Activated naive CD4-positive, alpha-beta T cell treated with anti-CD3 and anti-CD28 coated beads, Interleukin-2, amount 50 U/mL, for 24 hours (primary cell): ENCODE measurements around the gene EDIL3.

Experiments used
- H3K27ac Mint-ChIP-seq: one replicate; pipeline ENCODE4 v1.8.0; 2021; ENCODE audit warnings: mild to moderate bottlenecking, mixed read lengths
- H3K27me3 Mint-ChIP-seq: one replicate; pipeline ENCODE4 v1.8.0; 2021; ENCODE audit warnings: mixed read lengths
- H3K36me3 Mint-ChIP-seq: one replicate; pipeline ENCODE4 v1.8.0; 2021; ENCODE audit warnings: mixed read lengths
- H3K4me1 Mint-ChIP-seq: one replicate; pipeline ENCODE4 v1.8.0; 2021; ENCODE audit warnings: mixed read lengths
- H3K4me3 Mint-ChIP-seq: one replicate; pipeline ENCODE4 v1.8.0; 2021; ENCODE audit warnings: mild to moderate bottlenecking, mixed read lengths
- H3K9me3 Mint-ChIP-seq: one replicate; pipeline ENCODE4 v1.8.0; 2021; ENCODE audit warnings: mixed read lengths

EDIL3 gene

DNA sequence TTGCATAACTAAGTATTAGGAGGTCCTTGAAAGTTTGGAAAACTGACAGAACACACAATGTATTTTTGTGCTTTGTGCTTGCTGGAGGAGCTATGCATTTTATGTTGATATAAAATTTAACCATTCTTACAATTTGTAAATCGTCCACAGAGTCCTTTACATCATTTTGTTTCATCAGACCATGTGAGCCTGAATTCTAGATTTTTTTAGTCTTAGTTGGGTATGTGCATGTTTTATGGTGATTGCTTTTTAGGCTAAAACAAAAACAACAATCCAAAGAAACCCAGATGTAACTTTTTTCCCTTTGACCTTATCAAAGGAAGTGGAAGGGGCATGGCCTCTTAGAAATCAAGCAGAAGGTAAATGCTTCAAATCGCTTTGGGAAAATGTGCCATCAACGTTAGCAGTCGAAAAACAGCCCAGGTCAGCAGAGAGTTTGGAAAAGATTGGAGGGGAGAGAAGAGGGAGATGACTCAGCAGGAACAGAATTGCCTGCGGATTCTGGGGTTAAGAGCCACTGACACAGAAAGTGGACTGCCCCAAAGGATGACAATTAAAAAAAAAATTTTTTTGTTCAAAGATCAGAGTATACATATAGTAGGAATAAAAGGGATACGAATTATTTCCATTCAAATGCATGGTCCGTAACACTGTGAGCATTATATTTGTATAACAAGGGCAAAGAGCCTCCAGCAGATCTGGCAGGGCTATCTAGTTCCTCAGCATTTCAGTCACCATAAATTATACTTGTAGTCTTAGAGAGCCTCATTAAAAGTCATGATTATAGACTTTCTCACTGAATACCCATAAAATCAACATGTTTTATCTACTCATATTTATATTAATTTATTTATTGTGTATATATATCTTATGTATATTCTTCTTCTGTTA, 410.5 kb downstream of the EDIL3 start:
- Mint-ChIP-seq H3K27ac (no peak overlapping the region), H3K27me3 (no peaks in the 10 kb centered on the region), H3K4me1 (no peaks in the 10 kb centered on the region), H3K9me3 (no peaks in the 10 kb centered on the region), H3K36me3 (no peaks in the 10 kb centered on the region), H3K4me3 (no peak overlapping the region)

DNA sequence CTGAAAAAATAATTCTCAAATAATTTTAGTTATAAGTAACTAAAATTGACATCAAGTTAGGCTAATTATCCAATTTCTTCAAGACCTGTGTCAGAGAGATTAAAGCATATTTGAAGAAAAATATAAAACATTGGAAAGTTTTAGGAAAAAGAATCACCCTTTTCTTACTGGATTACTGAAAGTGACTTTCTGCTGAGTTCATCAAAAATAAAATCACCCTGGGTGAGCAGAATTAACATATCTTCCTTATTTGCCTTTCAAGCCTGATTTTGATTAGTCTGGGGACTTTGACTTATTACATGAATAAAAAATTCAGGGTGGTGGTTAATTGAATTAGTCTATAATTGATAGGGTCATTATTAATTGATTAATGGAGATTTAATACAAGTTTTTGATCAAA, 411.8 kb downstream of the EDIL3 start:
- H3K4me1 Mint-ChIP-seq, result no peaks in the 10 kb centered on the region
- H3K36me3 Mint-ChIP-seq, result no peaks in the 10 kb centered on the region
- H3K9me3 Mint-ChIP-seq, result no peaks in the 10 kb centered on the region
- no peak overlapping the region for H3K4me3 Mint-ChIP-seq
- H3K27ac Mint-ChIP-seq, result no peak overlapping the region
- H3K27me3 Mint-ChIP-seq, result no peaks in the 10 kb centered on the region

- Mint-ChIP-seq H3K9me3 (no peaks in the 10 kb centered on the region), H3K4me3 (no peak overlapping the region), H3K27me3 (no peaks in the 10 kb centered on the region), H3K27ac (no peak overlapping the region), H3K4me1 (no peaks in the 10 kb centered on the region), H3K36me3 (no peaks in the 10 kb centered on the region)
Observed at GRCh38 chr5:83972236-83972635, 412.4 kb downstream of the EDIL3 start.

GRCh38 chr5:83967417-83967816, 417.3 kb downstream of the EDIL3 start:
- Mint-ChIP-seq H3K9me3 (no peaks in the 10 kb centered on the region), H3K36me3 (no peaks in the 10 kb centered on the region), H3K27ac (no peak overlapping the region), H3K4me3 (no peak overlapping the region), H3K27me3 (no peaks in the 10 kb centered on the region), H3K4me1 (no peaks in the 10 kb centered on the region)

- Mint-ChIP-seq H3K9me3 (no peaks in the 10 kb centered on the region), H3K27me3 (no peaks in the 10 kb centered on the region), H3K4me1 (no peaks in the 10 kb centered on the region), H3K4me3 (no peak overlapping the region), H3K36me3 (no peaks in the 10 kb centered on the region), H3K27ac (no peak overlapping the region)
Observed at GRCh38 chr5:83965441-83965840, 419.2 kb downstream of the EDIL3 start.

DNA sequence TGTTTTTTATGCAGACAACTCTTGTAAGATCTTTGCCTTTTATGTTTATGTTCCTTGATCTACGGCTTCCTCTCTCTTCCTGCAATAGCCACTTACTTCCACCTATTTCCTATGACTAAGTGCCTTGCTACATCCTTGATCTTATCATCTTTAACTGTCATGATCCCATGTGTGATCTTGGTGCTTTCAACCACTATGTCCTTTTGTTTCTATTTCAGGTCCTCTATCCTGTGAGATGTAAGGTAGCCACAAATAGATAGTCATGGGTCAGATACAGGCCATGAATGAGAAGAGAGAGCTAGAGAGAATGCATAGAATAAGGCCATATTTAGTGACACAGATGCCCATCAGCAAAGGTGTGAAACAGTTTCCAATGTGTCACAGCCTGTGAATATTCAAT, 420.4 kb downstream of the EDIL3 start:
- no peaks in the 10 kb centered on the region for H3K9me3 Mint-ChIP-seq
- no peak overlapping the region for H3K4me3 Mint-ChIP-seq
- H3K4me1 Mint-ChIP-seq, result no peaks in the 10 kb centered on the region
- no peak overlapping the region for H3K27ac Mint-ChIP-seq
- H3K27me3 Mint-ChIP-seq, result no peaks in the 10 kb centered on the region
- H3K36me3 Mint-ChIP-seq, result no peaks in the 10 kb centered on the region

GRCh38 chr5:83957188-83957587, 427.5 kb downstream of the EDIL3 start:
- no peaks in the 10 kb centered on the region for H3K27me3 Mint-ChIP-seq
- no peak overlapping the region for H3K27ac Mint-ChIP-seq
- no peak overlapping the region for H3K4me3 Mint-ChIP-seq
- no peaks in the 10 kb centered on the region for H3K36me3 Mint-ChIP-seq
- peaks cover 4% of the 10 kb centered on the region for H3K9me3 Mint-ChIP-seq
- no peaks in the 10 kb centered on the region for H3K4me1 Mint-ChIP-seq

DNA sequence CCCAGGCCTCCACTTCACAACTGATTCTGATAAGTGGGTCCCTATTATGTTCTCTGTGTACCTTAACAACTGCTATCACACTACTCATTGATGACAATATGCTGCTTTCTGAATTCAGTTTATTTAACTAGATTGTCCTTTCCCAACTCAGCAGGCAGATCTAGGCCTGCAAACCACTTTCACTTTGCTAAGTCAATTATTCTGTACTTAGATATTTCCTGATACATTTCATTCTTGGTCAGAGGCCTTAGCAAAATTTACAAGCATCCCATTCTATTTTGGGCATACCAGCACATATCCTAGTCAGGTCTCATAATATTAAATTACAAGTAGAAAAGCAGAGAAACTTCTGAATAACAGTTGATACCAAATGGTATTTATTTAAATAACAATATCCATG, 428.3 kb downstream of the EDIL3 start:
- Mint-ChIP-seq H3K27ac (no peak overlapping the region), H3K4me3 (no peak overlapping the region), H3K4me1 (no peaks in the 10 kb centered on the region), H3K36me3 (no peaks in the 10 kb centered on the region), H3K9me3 (peaks cover 4% of the 10 kb centered on the region), H3K27me3 (no peaks in the 10 kb centered on the region)

DNA sequence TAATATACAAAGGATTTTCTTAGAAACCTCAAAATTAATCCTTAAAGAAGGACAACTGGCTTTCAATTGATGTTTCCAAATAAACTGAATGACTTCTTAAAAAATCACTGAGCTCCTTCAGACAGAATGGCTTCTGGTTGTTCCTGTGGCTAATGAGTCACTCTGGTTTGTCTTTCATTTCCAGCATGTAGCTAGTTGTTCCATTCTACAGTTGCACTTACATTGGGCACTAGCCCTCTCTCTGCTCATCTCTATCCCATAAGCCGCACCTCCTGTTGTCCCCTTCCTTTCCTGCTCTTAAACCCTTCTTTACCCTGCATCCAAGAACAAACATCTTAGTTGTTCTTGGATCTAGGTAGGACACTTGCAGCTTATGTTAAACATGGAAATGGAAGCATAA, 428.8 kb downstream of the EDIL3 start:
- Mint-ChIP-seq H3K36me3 (no peaks in the 10 kb centered on the region), H3K27ac (no peak overlapping the region), H3K4me3 (no peak overlapping the region), H3K9me3 (peaks cover 4% of the 10 kb centered on the region), H3K27me3 (no peaks in the 10 kb centered on the region), H3K4me1 (no peaks in the 10 kb centered on the region)

GRCh38 chr5:83947763-83948162, 436.9 kb downstream of the EDIL3 start:
- Mint-ChIP-seq H3K27me3 (no peaks in the 10 kb centered on the region), H3K36me3 (no peaks in the 10 kb centered on the region), H3K9me3 (no peaks in the 10 kb centered on the region), H3K27ac (no peak overlapping the region), H3K4me3 (no peak overlapping the region), H3K4me1 (no peaks in the 10 kb centered on the region)

GRCh38 chr5:83946516-83946915, 438.2 kb downstream of the EDIL3 start:
- H3K4me3 Mint-ChIP-seq, result no peak overlapping the region
- H3K27ac Mint-ChIP-seq, result no peak overlapping the region
- H3K9me3 Mint-ChIP-seq, result no peaks in the 10 kb centered on the region
- H3K4me1 Mint-ChIP-seq, result no peaks in the 10 kb centered on the region
- H3K27me3 Mint-ChIP-seq, result no peaks in the 10 kb centered on the region
- no peaks in the 10 kb centered on the region for H3K36me3 Mint-ChIP-seq

- H3K36me3 Mint-ChIP-seq, result no peaks in the 10 kb centered on the region
- H3K9me3 Mint-ChIP-seq, result no peaks in the 10 kb centered on the region
- H3K27me3 Mint-ChIP-seq, result no peaks in the 10 kb centered on the region
- H3K4me1 Mint-ChIP-seq, result no peaks in the 10 kb centered on the region
- H3K4me3 Mint-ChIP-seq, result no peak overlapping the region
- H3K27ac Mint-ChIP-seq, result no peak overlapping the region
Observed at GRCh38 chr5:83942155-83942554, 442.5 kb downstream of the EDIL3 start.

GRCh38 chr5:83937837-83938236, 446.8 kb downstream of the EDIL3 start:
- Mint-ChIP-seq H3K27me3 (no peaks in the 10 kb centered on the region), H3K4me1 (no peaks in the 10 kb centered on the region), H3K27ac (no peak overlapping the region), H3K4me3 (no peak overlapping the region), H3K9me3 (no peaks in the 10 kb centered on the region), H3K36me3 (no peaks in the 10 kb centered on the region)

DNA sequence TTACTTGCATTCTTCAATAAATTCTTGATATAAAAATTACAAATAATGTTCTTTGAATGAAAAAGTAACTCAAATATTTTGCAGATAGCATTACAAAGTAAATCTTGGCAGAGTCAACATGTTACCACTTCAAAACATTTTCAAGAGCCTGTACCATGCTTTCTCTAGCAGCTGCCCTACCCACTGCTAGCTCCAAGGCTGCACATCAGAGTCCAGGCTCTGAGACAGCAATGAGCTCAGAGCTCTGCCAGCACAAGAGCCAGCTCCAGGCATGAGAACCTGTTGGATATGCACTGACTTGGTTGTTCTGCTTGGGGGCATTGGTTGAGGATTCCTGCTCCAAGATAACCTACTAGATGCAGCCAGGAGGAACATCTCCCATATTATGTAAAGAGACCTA, 452.7 kb downstream of the EDIL3 start:
- Mint-ChIP-seq H3K4me3 (no peak overlapping the region), H3K9me3 (peaks cover 5% of the 10 kb centered on the region), H3K27me3 (peaks cover 2% of the 10 kb centered on the region), H3K27ac (no peak overlapping the region), H3K36me3 (no peaks in the 10 kb centered on the region), H3K4me1 (no peaks in the 10 kb centered on the region)

GRCh38 chr5:83927140-83927733, 457.4 kb downstream of the EDIL3 start:
- Mint-ChIP-seq H3K36me3 (no peaks in the 10 kb centered on the region), H3K27me3 (peaks cover 2% of the 10 kb centered on the region), H3K27ac (no peak overlapping the region), H3K4me3 (no peak overlapping the region), H3K9me3 (peaks cover under 1% of the 10 kb centered on the region), H3K4me1 (no peaks in the 10 kb centered on the region)

DNA sequence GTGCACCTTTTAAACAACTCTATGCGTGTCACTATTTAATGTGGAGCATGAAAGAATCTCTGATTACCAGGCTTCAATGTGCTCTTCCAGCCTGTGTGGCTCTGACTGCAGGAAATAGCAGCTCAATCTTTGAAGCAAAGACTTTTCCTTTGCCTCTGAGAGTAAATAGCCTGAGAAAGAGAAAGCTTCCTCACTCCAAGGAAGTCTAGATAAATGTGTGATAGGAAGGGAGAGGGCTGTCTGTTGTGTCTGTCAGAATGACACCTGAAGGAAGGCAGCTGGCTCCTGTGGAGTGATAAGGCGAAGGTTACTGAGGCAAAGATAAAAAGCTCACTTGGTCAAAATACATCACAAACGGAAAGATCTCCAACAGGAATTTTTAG, 458.7 kb downstream of the EDIL3 start:
- no peaks in the 10 kb centered on the region for H3K9me3 Mint-ChIP-seq
- H3K36me3 Mint-ChIP-seq, result no peaks in the 10 kb centered on the region
- H3K27me3 Mint-ChIP-seq, result peaks cover 2% of the 10 kb centered on the region
- H3K27ac Mint-ChIP-seq, result no peak overlapping the region
- H3K4me3 Mint-ChIP-seq, result no peak overlapping the region
- no peaks in the 10 kb centered on the region for H3K4me1 Mint-ChIP-seq
